SK-MEL-5 (cell line): ENCODE data around the gene CFAP69. TPM values are rescaled to one million over a fixed set of nuclear protein-coding genes. Genes with fewer than 3 reads are reported as not detected.

Source experiments
- DNase-seq: peaks from one replicate; pipeline ENCODE4 v3.0.0-alpha.2; 2016; ENCODE audit warnings: low read depth, low spot score
- in situ Hi-C: cut with HindIII; loops from 2 replicates; pipeline ENCODE4 v1.10.0; 2016; ENCODE audit warnings: low sequenced_read_pairs, high pct_unique_total_duplicates, low pct_unique_long_range_greater_than_20kb
- small RNA-seq, 2 experiments: library from RNA; depleted of rRNA; stranded (forward); fragments of <200 nt; gene quantifications; one replicate each; pipeline ENCODE3, GENCODE V24; 2014
- total RNA-seq: library from RNA; depleted of rRNA; stranded (reverse); fragments of >200 nt; shearing (Covaris generic); gene quantifications from 2 replicates; pipeline ENCODE4 v1.2.3, GENCODE V29; 2014; rRNA removed

Gene CFAP69
- total RNA-seq, 1 experiment from 2014 or later = 2.1 TPM

- DNase-seq = no peak
- in situ Hi-C loops = no loop called here
These were observed 107.0 kb downstream of the CFAP69 start for GRCh38 chr7:90351987-90352386.

Small RNA genes within 50 kb of the gene (small RNA-seq; reads per million reads assigned to genes)
- 0 reads per million in 2 experiments for gene RF00019

Other genes with a start within 250 kb of the CFAP69 start
- gene STEAP1, start 90.7 kb upstream of the CFAP69 start, total RNA-seq = 20.3 and 20.7 TPM in 2 replicates
- 0.80 and 2.0 TPM in 2 replicates for gene STEAP2, start 33.4 kb upstream of the CFAP69 start, total RNA-seq
- not detected in 2 replicates for gene FAM237B, start 76.1 kb downstream of the CFAP69 start, total RNA-seq
- gene GTPBP10, start 101.5 kb downstream of the CFAP69 start, total RNA-seq = 44.1 and 48.8 TPM in 2 replicates
- gene CLDN12, start 158.3 kb downstream of the CFAP69 start, total RNA-seq = 143 and 151 TPM in 2 replicates
- not detected in 2 replicates for gene PTTG1IP2, start 224.5 kb downstream of the CFAP69 start, total RNA-seq